Keratinocyte (primary cell): ENCODE data around the gene RIPOR2.

Experiments used
- EZH2 ChIP-seq: IDR thresholded peaks from one replicate; pipeline ENCODE4 v1.6.1; 2012; ENCODE audit warnings: inconsistent platforms, mild to moderate bottlenecking, low read length, moderate library complexity
- TF ChIP-seq, protein P1 (sequence below), 3 experiments: IDR thresholded peaks in 1 of 3; conservative IDR thresholded peaks in 1 of 3; optimal IDR thresholded peaks in 1 of 3; 2 replicates in 2 of 3; 3 replicates in 1 of 3; pipeline versions ENCODE3 to v1.5.1; 2011; ENCODE audit warnings: low read length in 3 of 3, mild to moderate bottlenecking in 3 of 3, moderate library complexity in 2 of 3, control low read depth in 1 of 3, inconsistent platforms in 1 of 3; ENCODE audit not compliant: insufficient read depth in 2 of 3; ENCODE audit errors: extremely low read depth in 1 of 3

DNA sequence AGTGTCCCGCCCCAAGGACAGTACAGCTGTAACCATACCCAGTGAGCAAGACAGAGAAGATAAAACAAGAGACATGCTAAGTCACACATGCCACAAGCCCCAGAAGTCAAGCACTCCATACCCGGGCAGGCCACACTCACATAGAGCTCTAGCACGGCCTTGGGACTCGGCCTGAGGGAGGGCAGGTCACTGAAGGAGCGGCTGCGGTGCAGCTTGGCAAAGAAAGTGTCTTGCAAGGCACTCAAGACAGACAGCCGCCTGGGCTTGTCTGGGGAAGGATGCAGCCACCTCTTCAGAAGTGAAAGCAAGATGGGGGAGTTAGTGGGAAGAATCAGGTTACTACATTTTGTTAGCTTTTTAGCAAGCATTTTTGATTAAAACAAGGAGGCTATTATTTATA lies 88.4 kb downstream of the RIPOR2 start:
- TF ChIP-seq EZH2: no peak
- TF ChIP-seq, protein P1, sequence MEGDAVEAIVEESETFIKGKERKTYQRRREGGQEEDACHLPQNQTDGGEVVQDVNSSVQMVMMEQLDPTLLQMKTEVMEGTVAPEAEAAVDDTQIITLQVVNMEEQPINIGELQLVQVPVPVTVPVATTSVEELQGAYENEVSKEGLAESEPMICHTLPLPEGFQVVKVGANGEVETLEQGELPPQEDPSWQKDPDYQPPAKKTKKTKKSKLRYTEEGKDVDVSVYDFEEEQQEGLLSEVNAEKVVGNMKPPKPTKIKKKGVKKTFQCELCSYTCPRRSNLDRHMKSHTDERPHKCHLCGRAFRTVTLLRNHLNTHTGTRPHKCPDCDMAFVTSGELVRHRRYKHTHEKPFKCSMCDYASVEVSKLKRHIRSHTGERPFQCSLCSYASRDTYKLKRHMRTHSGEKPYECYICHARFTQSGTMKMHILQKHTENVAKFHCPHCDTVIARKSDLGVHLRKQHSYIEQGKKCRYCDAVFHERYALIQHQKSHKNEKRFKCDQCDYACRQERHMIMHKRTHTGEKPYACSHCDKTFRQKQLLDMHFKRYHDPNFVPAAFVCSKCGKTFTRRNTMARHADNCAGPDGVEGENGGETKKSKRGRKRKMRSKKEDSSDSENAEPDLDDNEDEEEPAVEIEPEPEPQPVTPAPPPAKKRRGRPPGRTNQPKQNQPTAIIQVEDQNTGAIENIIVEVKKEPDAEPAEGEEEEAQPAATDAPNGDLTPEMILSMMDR (optimal IDR thresholded peaks at IDR 0.05 in 1 of 3, IDR thresholded peaks at IDR 0.05 in 1 of 3, conservative IDR thresholded peaks at IDR 0.05 in 1 of 3; ENCODE audit: extremely low read depth in 1 of 3, insufficient read depth in 2 of 3, low read length in 3 of 3): no peak
